ENCODE results near the gene TAB3.
A peak's percentile ranks its signal among the peaks of the same experiment; 100 is the strongest.

TAB3 gene, protein sequence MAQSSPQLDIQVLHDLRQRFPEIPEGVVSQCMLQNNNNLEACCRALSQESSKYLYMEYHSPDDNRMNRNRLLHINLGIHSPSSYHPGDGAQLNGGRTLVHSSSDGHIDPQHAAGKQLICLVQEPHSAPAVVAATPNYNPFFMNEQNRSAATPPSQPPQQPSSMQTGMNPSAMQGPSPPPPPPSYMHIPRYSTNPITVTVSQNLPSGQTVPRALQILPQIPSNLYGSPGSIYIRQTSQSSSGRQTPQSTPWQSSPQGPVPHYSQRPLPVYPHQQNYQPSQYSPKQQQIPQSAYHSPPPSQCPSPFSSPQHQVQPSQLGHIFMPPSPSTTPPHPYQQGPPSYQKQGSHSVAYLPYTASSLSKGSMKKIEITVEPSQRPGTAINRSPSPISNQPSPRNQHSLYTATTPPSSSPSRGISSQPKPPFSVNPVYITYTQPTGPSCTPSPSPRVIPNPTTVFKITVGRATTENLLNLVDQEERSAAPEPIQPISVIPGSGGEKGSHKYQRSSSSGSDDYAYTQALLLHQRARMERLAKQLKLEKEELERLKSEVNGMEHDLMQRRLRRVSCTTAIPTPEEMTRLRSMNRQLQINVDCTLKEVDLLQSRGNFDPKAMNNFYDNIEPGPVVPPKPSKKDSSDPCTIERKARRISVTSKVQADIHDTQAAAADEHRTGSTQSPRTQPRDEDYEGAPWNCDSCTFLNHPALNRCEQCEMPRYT

DNA sequence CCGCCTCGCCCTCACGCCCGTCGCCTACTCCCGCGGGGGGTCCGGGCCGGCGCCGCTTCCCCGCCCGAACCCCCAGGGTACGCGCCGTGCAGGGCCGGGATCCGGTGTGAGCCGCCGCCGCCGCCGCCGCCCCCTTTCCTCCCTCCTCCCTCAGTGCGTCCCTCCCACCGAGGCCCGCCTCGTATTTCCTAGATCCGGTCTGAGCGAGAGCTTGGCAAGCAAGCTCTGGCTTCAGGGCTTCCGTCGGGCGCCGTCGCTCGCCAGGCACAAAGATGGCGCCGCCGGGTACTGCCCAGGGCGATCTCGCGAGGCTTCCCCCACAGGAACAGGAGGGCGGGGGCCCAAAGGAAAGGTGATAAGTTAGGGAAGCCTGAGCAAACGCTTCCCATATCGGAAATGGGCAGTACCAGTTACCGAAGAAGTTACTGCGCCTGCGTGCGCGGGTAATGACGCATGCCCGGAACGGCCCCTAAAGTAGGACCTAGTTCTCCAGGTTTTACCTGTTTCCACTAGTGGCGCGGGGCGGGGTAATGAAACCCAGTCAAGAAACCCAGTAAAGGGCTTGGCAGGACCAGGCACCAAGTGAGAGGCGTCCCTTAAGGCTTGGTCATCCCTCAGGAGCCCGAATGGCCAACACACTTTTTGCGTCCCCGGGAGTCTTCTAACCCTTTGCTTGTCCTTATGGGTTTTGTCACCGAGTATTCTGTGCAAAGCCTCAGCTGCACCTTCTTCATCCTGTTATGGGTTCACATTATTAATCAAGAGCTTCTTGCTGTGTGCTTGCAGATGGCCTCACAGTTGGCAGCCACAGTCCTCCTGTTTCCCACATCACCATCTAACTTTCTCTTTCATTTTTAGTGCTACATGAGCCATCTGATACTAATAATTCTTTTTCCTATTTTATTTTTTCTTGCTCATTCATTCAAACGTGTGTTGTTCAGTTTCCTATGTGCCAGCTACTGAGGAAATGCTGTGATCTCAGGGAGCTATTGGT, at the start of gene TAB3:
Gene TAB3 (minus strand): TSS at position 108 of the 994 bp plus-strand sequence. CDS start 29,666 bp downstream, outside the sequence.
- DNase-seq (ENCODE audit: low read depth in 2 of 2), result peak; percentile 90 to 91

DNA sequence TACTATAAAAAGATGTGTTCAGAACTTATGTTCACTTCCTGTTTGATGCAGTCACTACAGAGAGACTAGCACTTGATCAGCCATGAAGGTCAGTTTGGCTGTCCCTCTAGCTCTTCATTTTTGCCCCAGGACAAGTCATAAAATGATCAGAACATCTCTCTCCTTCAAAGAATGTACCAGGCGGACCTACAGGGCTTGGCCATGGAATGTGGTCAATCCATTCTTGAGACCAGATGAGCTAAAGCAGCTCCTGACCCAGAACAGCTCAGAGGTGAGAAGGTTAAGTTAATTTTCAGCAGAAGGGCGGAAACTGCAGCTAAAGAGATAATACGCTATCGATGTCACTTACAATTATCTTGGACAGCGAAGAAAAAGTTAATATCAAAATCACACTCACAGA, 49.2 kb upstream of the TAB3 start:
- no peak for DNase-seq (ENCODE audit: low read depth in 2 of 2)

DNA sequence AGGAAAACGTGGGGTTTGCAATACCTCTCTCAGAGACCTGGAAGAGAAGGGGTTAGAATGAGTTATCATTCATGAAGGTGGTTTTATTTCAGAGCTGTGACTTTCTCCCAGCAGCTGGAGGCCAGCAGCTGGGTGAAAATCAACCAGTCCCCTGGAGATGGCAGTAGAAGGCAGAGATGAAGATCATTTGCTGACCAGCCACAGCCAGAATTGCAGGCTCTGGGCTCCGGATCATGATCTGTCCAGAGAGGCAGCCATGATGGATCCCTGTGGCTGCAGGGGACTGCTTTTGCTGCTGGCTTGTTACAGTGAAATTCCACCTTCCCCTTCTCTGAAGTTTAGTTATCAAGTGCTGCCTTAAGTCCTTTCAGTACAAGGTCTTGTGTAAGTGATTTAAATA, 46.9 kb upstream of the TAB3 start:
- DNase-seq (ENCODE audit: low read depth in 2 of 2), result no peak

DNA sequence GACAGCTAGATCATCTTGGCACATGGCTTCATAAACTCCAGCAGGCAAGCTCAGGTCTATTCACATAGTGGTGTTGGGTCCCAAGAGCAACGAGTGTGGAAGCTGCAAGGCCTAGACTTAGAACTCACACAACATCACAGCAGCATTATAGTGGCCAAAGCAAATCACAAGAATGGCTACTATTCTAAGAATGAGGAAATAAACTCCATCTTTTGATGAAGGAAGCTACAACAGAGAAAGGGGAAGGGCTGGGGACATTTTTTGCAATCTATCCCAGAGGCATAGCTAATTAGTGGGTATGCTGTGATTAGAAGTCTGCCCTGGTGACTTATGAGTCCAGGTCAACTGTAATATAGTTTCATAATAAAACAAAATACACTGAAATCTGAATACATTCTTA, 42.9 kb upstream of the TAB3 start:
- DNase-seq (ENCODE audit: low read depth in 2 of 2), result no peak

DNA sequence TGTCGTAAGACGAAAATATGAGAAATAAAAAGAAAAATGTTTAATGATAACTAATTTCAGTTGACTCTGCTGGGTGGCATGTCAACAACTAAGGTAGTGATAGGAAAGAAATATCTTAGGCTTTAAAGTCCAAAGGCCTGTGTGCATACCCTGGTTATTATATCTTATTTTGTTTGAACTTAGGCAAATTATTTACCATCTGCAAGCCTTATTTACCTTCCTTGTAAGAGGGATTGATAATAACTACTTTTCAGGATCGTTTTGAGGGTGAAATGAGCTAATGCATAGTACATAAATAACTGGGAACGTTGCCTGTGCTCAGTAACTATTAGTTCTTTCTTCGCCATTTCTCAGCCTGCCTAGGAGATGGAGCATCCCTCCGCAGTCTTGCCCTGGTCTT, 41.6 kb upstream of the TAB3 start:
- no peak for DNase-seq (ENCODE audit: low read depth in 2 of 2)

DNA sequence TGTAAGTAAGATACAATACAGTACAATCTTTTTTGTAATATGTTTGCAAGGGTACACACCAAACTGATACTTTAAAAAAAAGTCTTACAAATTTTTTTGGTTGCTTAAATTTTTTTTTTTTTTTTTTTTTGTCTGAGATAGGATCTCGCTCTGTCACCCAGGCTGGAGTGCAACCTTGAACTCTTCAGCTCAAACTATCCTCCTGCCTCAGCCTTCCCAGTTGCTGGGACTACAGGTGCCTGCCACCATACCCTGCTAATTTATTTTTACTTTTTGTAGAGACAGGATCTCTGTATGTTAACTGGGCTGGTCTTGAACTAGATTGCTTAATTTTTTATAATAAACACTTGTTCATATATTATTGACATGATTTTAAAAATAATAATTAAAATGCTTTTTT, 41.1 kb upstream of the TAB3 start:
- no peak for DNase-seq (ENCODE audit: low read depth in 2 of 2)

DNA sequence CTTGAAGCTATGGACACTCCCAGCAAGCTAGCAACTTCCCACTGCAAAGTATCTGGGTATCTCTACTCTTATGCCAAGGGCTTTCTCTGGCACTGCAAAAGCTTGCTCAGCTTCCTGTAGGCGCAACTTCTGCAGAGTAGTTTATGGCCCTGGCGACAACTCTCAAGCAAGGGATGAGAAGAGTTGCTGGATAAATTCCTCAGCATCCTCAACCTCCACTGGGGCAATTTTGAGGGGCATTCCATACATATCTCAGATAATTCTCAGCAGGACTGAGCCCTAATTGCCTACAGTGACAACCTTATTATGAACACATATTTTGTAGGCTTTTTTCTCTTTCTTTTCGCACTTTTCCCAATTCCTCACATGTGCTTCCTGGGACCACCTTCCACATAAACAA, 31.2 kb upstream of the TAB3 start:
- DNase-seq (ENCODE audit: low read depth in 2 of 2), result peak in 1 of 2 experiments; percentile 6

DNA sequence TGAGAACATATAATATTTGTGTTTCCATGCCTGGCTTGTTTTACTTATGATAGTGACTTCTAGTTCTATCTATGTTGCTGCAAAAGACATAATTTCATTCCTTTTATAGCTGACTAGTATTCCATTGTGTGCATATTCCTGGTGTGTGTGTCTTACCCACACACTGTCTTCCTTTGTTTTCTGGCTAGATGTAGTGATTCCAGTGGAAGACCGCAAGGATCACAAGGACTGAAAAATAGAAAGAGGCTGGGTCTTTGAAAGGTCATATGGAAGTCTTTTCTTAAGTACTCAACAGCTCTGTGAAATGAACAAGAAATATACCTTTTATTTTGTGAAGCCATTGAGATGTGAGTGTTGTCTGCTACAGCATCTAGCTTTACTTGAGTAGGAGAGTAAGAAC, 29.4 kb upstream of the TAB3 start:
- no peak for DNase-seq (ENCODE audit: low read depth in 2 of 2)

DNA sequence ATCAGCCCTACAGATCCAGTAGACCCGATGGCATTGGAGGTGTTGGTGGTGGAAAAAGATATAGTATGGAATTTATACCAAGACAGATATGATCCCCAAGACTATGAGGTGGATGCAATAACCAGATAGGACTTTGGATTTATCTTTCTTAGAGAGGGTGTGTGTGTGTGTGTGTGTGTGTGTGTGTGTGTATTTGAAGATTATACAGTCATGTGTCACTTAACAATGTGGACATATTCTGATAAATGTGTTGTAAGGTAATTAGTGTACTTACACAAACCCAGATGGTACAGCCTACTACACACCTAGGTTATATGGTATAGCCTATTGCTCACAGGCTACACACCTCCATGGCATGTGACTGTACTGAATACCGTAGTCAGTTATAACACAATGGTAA, 24.4 kb upstream of the TAB3 start:
- DNase-seq (ENCODE audit: low read depth in 2 of 2), result no peak

DNA sequence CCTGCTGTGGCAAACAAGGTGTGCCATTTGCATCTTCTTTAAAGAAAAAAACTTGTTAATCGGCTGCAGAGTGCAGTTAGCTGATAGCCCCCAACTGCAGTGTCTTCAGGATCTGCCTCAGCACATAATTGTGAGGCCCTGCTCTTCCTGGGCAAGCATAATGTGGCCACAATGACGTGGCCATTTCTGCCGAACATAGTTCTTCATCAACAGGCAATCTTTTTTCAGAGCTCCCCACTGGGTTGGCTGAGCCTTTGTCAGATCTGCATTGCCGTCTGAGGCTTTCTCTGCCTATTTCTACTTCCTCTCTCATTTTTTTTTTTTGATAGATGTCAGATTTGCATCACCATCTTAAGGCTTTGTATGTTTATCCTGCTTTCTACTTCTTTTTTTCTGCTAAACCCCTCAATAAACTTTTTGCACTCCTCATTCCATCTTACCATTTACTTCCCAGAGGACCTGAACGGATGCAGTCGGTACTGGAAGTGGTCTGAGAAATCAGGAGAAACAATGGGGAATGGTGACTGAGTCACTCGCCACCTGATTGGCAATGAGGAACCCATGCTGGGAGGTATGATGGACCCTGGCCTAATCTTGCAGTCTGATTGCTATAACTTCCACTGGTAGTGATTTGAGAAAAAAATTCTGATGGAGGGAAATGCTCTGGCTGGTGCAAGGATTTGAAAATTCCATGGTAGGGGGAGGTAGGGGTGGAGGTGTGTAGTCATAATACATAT, 21.2 kb upstream of the TAB3 start:
- DNase-seq (ENCODE audit: low read depth in 2 of 2), result no peak

DNA sequence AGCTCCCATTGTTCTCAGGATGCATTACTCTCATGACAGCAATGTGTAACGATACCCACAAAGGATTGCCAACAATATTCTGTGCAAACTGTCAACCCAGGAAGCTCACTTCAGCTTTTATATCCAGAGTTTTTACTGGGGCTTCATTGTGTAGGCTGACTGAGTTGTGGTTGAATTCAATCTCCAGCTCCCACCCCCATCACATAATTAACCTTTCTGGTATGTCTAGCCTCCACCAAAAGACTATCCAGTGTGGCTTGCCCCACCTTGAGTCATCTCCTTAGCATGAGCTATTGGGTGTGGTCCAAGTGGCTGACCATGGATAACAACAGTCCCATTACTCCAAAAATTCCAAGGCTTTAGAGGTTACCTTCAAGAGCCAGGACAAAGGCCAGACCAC, 17.7 kb upstream of the TAB3 start:
- peak; percentile 26 to 40 for DNase-seq (ENCODE audit: low read depth in 2 of 2)

DNA sequence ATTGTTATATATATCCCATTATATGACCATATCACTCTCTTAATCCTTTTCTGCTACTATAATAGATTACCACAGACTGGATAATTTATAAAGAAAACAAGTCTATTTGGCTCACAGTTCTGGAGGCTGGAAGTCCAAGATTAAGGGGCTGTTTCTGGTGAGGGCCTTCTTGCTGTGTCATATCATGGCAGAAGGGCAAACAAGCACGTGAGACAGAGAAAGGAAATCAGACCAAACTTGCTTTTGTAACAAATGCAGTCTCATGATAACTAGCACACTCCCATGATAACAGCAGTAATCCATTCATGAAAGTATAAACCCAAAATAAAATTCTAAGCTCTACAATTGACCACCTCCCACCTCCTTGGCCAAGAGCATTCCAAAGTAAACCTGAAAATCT, 16.3 kb upstream of the TAB3 start:
- no peak for DNase-seq (ENCODE audit: low read depth in 2 of 2)

DNA sequence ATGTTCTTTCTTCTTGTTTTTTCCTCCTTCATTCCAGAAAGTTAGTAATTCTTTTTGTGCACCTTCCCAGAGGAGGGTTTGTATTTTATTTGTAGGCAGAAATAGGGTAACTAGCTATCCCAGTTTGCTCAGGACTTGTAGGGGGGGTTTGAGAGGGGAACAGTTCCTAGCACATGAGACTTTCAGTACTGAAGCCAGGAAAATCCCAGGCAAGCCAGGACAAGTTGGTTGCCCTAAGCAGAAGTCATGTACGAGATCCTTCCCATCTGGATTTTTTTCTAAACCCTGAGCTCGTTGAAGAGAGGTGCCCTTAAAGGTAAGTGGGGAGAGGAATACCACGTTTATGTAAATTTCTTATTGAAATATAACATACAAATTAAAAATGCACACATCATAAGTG, 15.6 kb upstream of the TAB3 start:
- no peak for DNase-seq (ENCODE audit: low read depth in 2 of 2)

DNA sequence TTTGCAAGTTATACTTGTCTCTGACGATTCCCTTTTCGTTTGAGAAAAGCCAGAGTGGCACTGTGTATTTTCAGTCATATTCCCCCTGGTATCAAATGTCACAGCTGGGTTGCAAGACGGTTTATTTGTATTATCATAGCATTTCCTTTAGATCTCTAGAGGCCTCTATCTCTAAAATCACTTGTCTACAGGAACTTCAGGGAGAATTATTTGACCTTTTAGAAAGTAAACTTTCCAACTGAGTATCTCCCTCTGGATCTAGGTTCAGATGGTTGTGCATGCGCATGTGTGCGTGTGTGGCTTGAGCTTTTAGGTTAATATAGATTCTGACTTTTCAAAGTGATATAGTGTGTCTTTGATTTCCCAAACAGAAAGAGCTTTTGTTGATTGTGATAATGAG, 15.1 kb upstream of the TAB3 start:
- DNase-seq (ENCODE audit: low read depth in 2 of 2), result no peak

DNA sequence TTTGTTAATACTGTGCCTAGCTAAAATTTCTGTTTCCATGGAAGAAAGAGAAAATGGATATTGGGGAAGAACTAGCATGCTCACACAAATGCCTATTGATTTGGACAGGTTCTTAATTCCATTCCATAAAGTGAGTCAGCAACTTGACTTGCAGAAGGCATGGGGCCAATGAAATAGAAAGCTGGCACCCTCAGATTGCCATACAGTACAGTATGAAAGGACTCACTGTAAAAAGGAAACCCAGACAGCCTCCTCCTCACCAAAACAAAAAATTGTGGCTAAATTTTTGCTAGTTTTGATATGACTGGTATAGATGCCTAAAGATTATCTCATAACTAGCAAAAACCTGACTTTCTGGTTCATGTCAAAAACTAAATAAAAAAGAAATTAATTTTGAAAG, 11.2 kb upstream of the TAB3 start:
- no peak for DNase-seq (ENCODE audit: low read depth in 2 of 2)

DNA sequence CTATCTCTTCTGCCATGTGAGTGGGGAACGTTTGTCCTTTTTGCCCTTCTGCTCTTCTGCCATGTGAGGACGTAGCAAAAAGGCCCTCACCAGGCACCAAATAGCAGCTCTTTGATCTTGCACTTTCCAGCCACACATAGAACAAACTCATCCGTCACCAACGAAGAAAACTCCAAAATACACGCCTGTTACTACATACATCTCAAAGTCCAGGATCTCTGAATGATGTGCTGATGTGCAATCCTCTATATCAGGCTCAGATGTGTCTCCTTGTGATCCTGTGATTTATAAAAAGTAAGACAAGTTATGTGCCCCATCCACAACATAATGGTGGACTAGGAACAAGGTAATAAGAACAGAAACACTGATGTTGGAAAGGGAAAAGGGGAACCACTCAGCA, 9.8 kb upstream of the TAB3 start:
- DNase-seq (ENCODE audit: low read depth in 2 of 2), result no peak

DNA sequence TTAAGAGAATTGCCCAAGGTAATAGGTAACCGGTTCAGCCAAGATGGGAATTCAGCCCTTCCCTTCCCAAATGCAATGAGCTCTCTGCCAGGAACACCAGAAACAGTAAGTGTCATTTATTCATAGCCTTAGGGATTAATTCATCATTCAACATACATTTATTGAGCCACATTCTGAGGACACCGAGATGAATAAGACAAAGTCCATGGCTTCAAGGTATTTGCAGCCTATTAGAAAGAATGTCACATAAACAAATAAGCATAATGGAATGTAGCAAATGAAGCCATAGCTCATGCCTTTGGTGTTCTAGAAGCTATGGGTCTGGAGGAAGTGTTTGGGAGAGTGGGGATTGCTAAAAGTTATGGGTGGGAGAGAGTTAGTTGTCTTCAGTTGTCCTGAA, 6.3 kb upstream of the TAB3 start:
- no peak for DNase-seq (ENCODE audit: low read depth in 2 of 2)

DNA sequence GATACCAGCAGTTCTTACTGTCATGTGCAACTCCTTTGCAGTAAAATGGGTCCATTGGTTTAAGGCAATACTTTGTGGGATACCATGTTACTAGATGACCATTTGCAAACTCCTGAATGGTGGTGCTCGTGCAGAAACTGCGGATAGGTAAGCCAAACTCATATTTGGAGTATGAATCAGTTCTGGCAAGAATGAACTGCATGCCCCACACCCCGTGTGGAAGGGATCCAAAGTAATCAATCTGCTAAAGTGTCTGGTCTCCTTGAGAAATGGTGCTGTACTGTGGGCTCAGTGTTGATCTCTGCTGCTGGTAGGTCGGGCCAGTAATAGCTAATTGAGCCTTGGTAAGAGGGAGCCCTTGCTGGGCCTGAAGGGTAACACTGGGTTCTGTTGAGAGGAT, 4.2 kb upstream of the TAB3 start:
- no peak for DNase-seq (ENCODE audit: low read depth in 2 of 2)

DNA sequence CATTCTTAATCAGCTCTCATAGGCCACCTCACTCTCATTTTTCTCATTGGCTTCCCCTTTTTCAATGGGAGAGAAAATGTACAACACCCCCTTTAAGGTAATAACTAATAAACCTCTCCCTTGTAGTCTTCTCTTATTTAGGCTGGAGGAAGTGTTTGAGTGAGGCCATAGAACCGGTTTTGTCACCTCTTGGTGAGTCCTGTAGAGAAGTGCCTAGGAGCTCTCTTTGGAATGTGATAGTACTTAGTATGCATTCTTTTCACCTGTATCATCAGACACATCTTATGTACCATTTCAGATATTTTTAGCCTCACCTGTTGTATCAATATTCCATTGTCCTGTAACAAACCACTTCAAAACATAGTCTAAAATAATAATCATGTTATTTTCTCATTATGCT, 3.5 kb upstream of the TAB3 start:
- DNase-seq (ENCODE audit: low read depth in 2 of 2), result no peak

DNA sequence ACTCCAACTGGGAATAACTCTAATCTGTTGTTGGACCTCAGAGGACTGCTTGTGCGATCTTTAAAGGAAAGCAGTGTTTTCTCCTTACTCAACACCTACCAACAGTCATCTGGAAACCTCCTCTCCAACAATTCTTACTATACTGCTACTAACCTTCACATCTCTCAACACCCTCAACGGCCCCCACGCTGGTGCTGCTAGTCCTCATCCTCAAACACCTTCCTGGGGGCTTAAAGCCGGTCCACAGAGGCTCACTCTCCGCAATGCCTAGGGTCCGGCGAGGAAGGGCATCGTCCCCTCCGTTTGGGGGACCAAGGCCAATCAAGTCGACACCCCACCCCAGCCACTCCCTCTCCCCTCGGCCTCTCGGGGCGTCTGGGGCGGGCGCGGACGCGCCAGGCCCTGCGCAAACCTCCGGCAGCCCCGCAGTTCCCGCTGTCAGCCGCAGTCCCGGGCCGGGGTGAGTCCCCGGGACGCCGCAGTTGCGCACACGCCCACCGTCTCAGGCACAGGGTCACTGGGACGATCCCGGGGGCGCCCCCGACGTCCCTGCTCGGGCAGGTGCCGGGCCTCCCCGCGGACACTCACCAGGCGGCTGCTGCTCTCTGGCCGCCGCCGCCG, 418 bp downstream of the TAB3 start:
- no peak for DNase-seq (ENCODE audit: low read depth in 2 of 2)

DNA sequence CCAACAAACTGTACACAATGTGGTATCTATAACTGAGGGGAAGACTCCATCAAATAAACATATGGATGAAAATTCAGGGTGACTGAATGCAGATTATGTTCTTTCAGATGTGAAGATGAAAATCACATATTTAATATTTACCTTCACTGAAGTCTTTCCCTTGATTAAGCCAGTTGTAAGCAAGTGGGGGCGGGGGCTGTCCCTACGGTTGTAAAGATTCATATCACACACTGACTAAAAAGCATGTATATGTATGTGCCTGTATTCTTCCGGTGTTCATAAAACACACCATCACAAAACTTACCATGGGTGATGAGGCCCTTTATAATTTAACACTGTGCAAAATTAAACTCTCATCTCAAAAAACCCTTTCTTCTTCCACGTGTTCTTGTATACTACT, 1.3 kb downstream of the TAB3 start:
- no peak for DNase-seq (ENCODE audit: low read depth in 2 of 2)

Measured in fibroblast of skin of left quadriceps (primary cell).